NCI-H2107 treated with DMSO at 0.1 percent for 48 hours (cell line): ENCODE measurements around the gene AGAP9.
"Not testable (repeated sequence)": the region's sequence is repeated elsewhere in the genome, so short reads cannot be mapped to it uniquely, and the experiment has no call there.

Source experiments
- DNase-seq: peaks from one replicate; lab custom pipeline; 2025; ENCODE audit not compliant: unreplicated experiment; lab: John Stamatoyannopoulos, UW

AGAP9 gene

GRCh38 chr10:47458466-47459154, 64.8 kb downstream of the AGAP9 start:
- DNase-seq, result no peak

- DNase-seq, result no peak
Observed at GRCh38 chr10:47457826-47458225, 65.6 kb downstream of the AGAP9 start.

GRCh38 chr10:47457528-47457820, 66.0 kb downstream of the AGAP9 start:
- no peak for DNase-seq

GRCh38 chr10:47456794-47457527, 66.5 kb downstream of the AGAP9 start:
- no peak for DNase-seq

- DNase-seq, result no peak
Observed at GRCh38 chr10:47456079-47456785, 67.2 kb downstream of the AGAP9 start.

- not testable (repeated sequence) for DNase-seq
Observed at GRCh38 chr10:47455350-47456078, 67.9 kb downstream of the AGAP9 start.

- DNase-seq, result no peak
Observed at GRCh38 chr10:47454780-47455058, 68.7 kb downstream of the AGAP9 start.

- DNase-seq, result no peak
Observed at GRCh38 chr10:47454008-47454779, 69.2 kb downstream of the AGAP9 start.

- no peak for DNase-seq
Observed at GRCh38 chr10:47453141-47454007, 70.1 kb downstream of the AGAP9 start.

- no peak for DNase-seq
Observed at GRCh38 chr10:47452495-47453140, 70.8 kb downstream of the AGAP9 start.

GRCh38 chr10:47451998-47452494, 71.4 kb downstream of the AGAP9 start:
- DNase-seq, result no peak
